Measurements from ENCODE around the gene SNRPD3.

Gene SNRPD3

DNA sequence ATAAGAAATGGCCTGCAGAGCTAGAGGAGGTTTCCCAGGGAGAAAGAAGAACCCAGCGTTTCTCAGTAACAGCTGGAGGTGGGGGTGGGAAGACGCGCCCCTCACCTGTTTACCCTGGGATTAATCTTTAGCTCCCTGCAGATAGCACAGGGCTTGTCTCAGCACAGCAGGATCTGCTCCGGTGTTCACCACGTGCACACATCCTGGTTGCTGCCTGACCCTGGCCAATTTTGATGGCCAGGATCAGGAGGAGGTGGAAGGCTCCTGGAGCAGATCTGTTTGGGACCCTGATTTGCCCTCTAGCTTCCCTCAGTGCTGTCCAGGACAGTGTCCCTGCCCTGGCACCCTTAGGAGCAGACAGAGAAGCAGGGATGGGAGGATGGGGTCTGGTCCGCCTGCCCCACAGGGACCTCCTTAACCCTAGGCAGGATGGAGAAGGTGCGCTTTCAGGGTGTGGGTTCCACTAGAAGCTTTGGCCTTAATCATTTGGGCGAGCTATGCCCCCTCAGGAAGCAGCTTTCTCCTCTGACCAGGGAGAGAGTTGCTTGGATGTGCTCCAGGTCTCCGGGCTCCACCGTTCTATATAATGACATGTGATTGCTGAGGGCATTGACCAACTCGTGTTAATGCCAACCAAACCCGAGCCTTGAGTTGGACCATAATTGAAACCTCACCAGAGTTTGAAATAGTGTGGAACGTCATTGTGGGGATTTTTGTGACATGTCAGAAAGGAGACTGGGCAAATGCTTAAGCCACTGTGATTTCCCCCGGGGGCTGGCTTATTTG is 41.4 kb upstream of the SNRPD3 start:
- H3K4me2 ChIP-seq (ENCODE audit: insufficient read depth, low read length) = no peak overlapping the region
- no peak for TF ChIP-seq EZH2 (IDR thresholded peaks at IDR 0.05; ENCODE audit: borderline replicate concordance, low read depth, low read length, severe bottlenecking)
- TF ChIP-seq, protein P1, sequence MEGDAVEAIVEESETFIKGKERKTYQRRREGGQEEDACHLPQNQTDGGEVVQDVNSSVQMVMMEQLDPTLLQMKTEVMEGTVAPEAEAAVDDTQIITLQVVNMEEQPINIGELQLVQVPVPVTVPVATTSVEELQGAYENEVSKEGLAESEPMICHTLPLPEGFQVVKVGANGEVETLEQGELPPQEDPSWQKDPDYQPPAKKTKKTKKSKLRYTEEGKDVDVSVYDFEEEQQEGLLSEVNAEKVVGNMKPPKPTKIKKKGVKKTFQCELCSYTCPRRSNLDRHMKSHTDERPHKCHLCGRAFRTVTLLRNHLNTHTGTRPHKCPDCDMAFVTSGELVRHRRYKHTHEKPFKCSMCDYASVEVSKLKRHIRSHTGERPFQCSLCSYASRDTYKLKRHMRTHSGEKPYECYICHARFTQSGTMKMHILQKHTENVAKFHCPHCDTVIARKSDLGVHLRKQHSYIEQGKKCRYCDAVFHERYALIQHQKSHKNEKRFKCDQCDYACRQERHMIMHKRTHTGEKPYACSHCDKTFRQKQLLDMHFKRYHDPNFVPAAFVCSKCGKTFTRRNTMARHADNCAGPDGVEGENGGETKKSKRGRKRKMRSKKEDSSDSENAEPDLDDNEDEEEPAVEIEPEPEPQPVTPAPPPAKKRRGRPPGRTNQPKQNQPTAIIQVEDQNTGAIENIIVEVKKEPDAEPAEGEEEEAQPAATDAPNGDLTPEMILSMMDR (IDR thresholded peaks at IDR 0.05; ENCODE audit: borderline replicate concordance, extremely low read depth, low read length, poor library complexity, severe bottlenecking) = no peak
- H3K79me2 ChIP-seq (ENCODE audit: insufficient read depth, low read length) = no peaks in the 10 kb centered on the region
- no peak overlapping the region for H3K27ac ChIP-seq (ENCODE audit: low read length)
- H3K9me3 ChIP-seq (ENCODE audit: insufficient read depth, low read length, severe bottlenecking) = no peaks in the 10 kb centered on the region
- no peak overlapping the region for H3K9ac ChIP-seq (ENCODE audit: low read depth, low read length)
- H3K4me1 ChIP-seq (ENCODE audit: insufficient read depth, low read length) = peaks cover 9% of the 10 kb centered on the region; the same call in 1 of the 2 replicates
- H3K4me3 ChIP-seq (ENCODE audit: low read depth in 1 of 2, low read length in 2 of 2) = no peak overlapping the region
- H4K20me1 ChIP-seq (ENCODE audit: insufficient read depth, low read length) = no peaks in the 10 kb centered on the region
- DNase-seq (no peak), ATAC-seq (ENCODE audit: insufficient read depth, low read depth) (no peak)
- H2AFZ ChIP-seq (ENCODE audit: low read depth, low read length) = no peak overlapping the region
- H3K36me3 ChIP-seq (ENCODE audit: insufficient read depth, low read length) = no peaks in the 10 kb centered on the region
- H3K27me3 ChIP-seq (ENCODE audit: insufficient read depth, low read length, poor library complexity) = no peaks in the 10 kb centered on the region

DNA sequence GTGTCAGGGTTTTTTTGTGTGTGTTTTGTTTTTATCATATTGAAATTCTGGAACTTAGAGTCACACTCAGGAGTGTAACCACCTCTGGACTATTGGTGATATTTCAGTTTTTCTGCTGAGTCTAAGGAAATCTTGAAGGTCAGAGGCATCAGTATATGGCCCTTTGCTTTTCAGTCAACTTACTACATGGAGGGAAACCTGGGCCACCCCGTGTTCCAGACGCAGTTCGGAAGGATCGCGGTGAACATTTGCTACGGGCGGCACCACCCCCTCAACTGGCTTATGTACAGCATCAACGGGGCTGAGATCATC is 40.8 kb upstream of the SNRPD3 start:
- DNase-seq (no peak), ATAC-seq (ENCODE audit: insufficient read depth, low read depth) (no peak)
- Histone ChIP-seq H3K36me3 (ENCODE audit: insufficient read depth, low read length) (no peaks in the 10 kb centered on the region), H3K9me3 (ENCODE audit: insufficient read depth, low read length, severe bottlenecking) (no peaks in the 10 kb centered on the region), H3K9ac (ENCODE audit: low read depth, low read length) (no peak overlapping the region), H3K27me3 (ENCODE audit: insufficient read depth, low read length, poor library complexity) (no peaks in the 10 kb centered on the region), H3K4me2 (ENCODE audit: insufficient read depth, low read length) (no peak overlapping the region), H4K20me1 (ENCODE audit: insufficient read depth, low read length) (no peaks in the 10 kb centered on the region), H3K4me1 (ENCODE audit: insufficient read depth, low read length) (peaks cover 15% of the 10 kb centered on the region), H3K4me3 (ENCODE audit: low read depth in 1 of 2, low read length in 2 of 2) (no peak overlapping the region), H3K27ac (ENCODE audit: low read length) (no peak overlapping the region), H3K79me2 (ENCODE audit: insufficient read depth, low read length) (no peaks in the 10 kb centered on the region), H2AFZ (ENCODE audit: low read depth, low read length) (no peak overlapping the region)
- TF ChIP-seq, protein P1 (IDR thresholded peaks at IDR 0.05; ENCODE audit: borderline replicate concordance, extremely low read depth, low read length, poor library complexity, severe bottlenecking) = no peak
- no peak for TF ChIP-seq EZH2 (IDR thresholded peaks at IDR 0.05; ENCODE audit: borderline replicate concordance, low read depth, low read length, severe bottlenecking)

DNA sequence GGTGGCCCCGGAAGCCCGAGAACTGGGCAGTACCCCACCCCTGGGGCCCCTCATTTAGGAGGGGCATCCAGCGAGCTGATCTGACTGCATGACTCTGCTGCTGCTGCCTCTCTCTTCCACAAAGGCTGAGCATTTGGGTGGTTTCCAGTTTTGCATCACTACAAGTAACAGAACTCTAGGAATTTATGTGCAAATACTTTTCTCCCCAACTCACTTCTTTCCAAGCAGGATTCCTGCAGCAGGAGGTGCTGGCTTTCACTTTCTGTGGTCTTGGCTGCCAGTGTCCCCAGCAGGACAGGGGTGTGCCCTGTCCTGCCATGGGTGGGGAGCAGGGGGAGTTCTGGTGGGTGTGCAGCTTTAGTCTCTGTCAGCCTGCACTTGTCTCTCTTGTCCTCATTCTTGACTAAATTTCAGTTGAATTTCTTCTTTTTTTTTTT is 39.5 kb upstream of the SNRPD3 start:
- no peaks in the 10 kb centered on the region for H3K36me3 ChIP-seq (ENCODE audit: insufficient read depth, low read length)
- H3K4me2 ChIP-seq (ENCODE audit: insufficient read depth, low read length) = no peak overlapping the region
- no peaks in the 10 kb centered on the region for H4K20me1 ChIP-seq (ENCODE audit: insufficient read depth, low read length)
- peaks cover 15% of the 10 kb centered on the region for H3K4me1 ChIP-seq (ENCODE audit: insufficient read depth, low read length)
- no peak overlapping the region for H2AFZ ChIP-seq (ENCODE audit: low read depth, low read length)
- no peak overlapping the region for H3K4me3 ChIP-seq (ENCODE audit: low read depth in 1 of 2, low read length in 2 of 2)
- H3K27ac ChIP-seq (ENCODE audit: low read length) = no peak overlapping the region
- H3K9ac ChIP-seq (ENCODE audit: low read depth, low read length) = no peak overlapping the region
- no peak for TF ChIP-seq EZH2 (IDR thresholded peaks at IDR 0.05; ENCODE audit: borderline replicate concordance, low read depth, low read length, severe bottlenecking)
- no peaks in the 10 kb centered on the region for H3K79me2 ChIP-seq (ENCODE audit: insufficient read depth, low read length)
- no peaks in the 10 kb centered on the region for H3K9me3 ChIP-seq (ENCODE audit: insufficient read depth, low read length, severe bottlenecking)
- H3K27me3 ChIP-seq (ENCODE audit: insufficient read depth, low read length, poor library complexity) = no peaks in the 10 kb centered on the region
- DNase-seq = no peak
- ATAC-seq (ENCODE audit: insufficient read depth, low read depth) = no peak

DNA sequence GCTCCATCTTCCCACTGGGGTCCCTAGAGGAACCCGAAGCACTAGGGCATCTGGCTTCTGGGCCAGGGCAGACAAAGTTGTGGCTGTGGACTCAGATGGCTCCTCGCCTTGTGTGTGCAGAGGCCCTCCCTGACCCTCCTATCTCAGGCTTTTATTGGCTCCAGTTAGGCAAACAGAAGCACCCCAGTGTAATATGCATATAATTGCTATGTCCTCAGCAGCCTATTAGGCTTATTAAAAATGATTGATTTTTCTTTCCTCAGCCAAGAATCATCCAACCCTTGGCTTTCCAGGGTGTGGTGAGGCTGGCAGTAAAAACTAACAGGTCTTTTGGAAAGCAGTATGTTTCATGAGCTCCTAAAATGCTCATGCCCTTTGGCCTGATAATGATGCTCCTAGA is 38.4 kb upstream of the SNRPD3 start:
- peaks cover 15% of the 10 kb centered on the region for H3K4me1 ChIP-seq (ENCODE audit: insufficient read depth, low read length)
- no peak overlapping the region for H3K4me3 ChIP-seq (ENCODE audit: low read depth in 1 of 2, low read length in 2 of 2)
- H3K27ac ChIP-seq (ENCODE audit: low read length) = no peak overlapping the region
- no peak for TF ChIP-seq EZH2 (IDR thresholded peaks at IDR 0.05; ENCODE audit: borderline replicate concordance, low read depth, low read length, severe bottlenecking)
- TF ChIP-seq, protein P1 (IDR thresholded peaks at IDR 0.05; ENCODE audit: borderline replicate concordance, extremely low read depth, low read length, poor library complexity, severe bottlenecking) = no peak
- DNase-seq = no peak
- H3K27me3 ChIP-seq (ENCODE audit: insufficient read depth, low read length, poor library complexity) = no peaks in the 10 kb centered on the region
- no peak overlapping the region for H3K4me2 ChIP-seq (ENCODE audit: insufficient read depth, low read length)
- H3K9ac ChIP-seq (ENCODE audit: low read depth, low read length) = no peak overlapping the region
- no peak for ATAC-seq (ENCODE audit: insufficient read depth, low read depth)
- H3K79me2 ChIP-seq (ENCODE audit: insufficient read depth, low read length) = no peaks in the 10 kb centered on the region
- H4K20me1 ChIP-seq (ENCODE audit: insufficient read depth, low read length) = no peaks in the 10 kb centered on the region
- no peaks in the 10 kb centered on the region for H3K9me3 ChIP-seq (ENCODE audit: insufficient read depth, low read length, severe bottlenecking)
- no peak overlapping the region for H2AFZ ChIP-seq (ENCODE audit: low read depth, low read length)
- H3K36me3 ChIP-seq (ENCODE audit: insufficient read depth, low read length) = no peaks in the 10 kb centered on the region

Data from DND-41 (cell line).